HG03064 (cell line): Measurements from ENCODE around the gene ZNF526.

Experiments used
- ATAC-seq: cut with Tn5 transposase; IDR thresholded peaks from one replicate; pipeline ENCODE4 v1.9.1; 2021; ENCODE audit warnings: low read depth; ENCODE audit not compliant: unreplicated experiment

Gene ZNF526

DNA sequence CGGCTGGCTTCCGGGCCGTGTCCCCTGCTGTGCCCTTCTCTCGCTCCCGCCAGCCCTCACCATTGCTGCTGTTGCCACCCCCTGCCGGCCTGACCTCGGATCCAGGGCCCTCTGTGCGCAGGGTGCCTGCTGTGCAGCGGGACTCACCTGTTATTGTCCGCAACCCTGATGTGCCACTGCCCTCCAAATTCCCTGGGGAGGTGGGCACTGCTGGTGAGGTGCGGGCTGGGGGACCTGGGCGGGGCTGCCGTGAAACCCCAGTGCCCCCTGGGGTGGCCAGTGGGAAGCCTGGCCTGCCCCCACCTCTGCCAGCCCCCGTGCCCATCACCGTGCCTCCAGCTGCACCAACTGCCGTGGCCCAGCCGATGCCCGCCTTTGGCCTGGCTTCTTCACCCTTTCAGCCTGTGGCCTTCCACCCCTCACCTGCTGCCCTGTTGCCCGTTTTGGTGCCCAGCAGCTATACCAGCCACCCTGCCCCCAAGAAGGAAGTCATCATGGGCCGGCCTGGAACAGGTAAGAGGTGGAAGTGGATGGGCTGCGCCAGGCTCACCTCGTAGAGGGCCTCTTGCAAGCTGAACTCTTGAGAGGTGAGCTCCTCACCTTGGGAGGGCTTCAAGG is 54.1 kb downstream of the ZNF526 start:
- ATAC-seq, result no peak

DNA sequence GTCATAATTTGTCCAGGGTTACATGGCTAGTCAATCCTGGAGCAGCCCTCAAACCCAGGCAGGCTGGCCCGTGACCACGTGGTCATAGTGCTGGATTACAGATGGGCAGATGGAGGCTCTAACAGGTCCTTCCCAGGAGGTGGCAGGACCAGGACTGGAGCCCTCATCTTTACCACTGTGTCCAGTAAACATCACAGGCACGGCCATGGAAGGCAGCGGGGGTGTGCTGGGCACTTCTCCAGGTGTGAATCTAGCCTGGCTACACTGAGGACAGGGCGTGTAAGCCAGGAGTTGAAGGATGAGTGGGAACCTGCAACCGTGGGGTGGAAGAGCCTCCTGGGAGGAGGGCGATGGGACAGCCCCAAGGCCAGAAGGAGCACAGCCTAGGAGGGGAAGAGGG is 55.0 kb downstream of the ZNF526 start:
- ATAC-seq, result no peak

- ATAC-seq, result no peak
These were observed 55.4 kb downstream of the ZNF526 start for GRCh38 chr19:42275517-42275916.

DNA sequence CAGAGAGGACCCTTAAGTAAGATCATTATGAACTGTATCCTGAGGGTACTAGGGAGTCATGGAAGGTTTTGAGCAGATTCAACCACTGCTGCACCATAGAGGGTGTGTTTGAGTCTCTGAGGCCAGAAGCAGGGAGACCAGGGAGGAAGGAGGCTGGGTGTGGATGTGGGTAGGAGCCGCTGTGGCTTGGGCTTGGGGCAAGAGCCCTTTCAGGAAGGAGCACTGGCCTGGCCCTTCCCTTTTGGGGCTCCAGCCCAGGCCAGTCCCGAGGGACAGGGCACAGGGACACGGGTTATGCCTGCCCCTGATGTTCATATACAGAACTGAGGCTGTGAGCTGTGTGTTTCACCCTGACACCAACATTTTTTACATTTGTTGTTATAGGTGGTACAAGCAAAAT is 56.2 kb downstream of the ZNF526 start:
- ATAC-seq, result no peak

GRCh38 chr19:42276821-42277220 is 56.7 kb downstream of the ZNF526 start:
- no peak for ATAC-seq
